ENCODE results near the gene OR10H1.
A peak's percentile ranks its signal among the peaks of the same experiment; 100 is the strongest.
"Not testable (repeated sequence)": the region's sequence is repeated elsewhere in the genome, so short reads cannot be mapped to it uniquely, and the experiment has no call there.

The OR10H1 gene, protein sequence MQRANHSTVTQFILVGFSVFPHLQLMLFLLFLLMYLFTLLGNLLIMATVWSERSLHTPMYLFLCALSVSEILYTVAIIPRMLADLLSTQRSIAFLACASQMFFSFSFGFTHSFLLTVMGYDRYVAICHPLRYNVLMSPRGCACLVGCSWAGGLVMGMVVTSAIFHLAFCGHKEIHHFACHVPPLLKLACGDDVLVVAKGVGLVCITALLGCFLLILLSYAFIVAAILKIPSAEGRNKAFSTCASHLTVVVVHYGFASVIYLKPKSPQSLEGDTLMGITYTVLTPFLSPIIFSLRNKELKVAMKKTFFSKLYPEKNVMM

DNA sequence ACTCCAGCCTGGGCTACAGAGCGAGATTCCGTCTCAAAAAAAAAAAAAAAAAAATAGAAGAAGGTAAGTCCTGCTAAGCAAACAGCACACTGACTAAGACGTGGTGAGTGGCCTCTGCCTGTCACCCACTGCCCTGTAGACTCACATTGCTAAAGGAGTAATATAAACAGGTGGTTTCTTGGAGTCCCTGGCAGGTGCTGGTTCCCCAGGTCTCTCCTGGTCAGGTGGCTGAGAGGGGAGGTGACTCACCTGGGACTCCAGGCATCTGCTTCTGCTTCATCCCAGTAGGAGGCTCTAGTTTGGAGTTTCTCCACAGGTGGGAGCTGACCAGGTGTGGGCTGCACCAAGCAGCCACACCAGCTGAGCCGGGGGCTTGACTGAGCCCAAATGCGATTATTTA, at the start of gene OR10H1:
OR10H1 (minus strand) TSS at position 359 of the 400 bp plus-strand sequence. CDS start 7,627 bp downstream, outside the sequence.
- Mint-ChIP-seq H3K4me3 (no peak within 1 kb of the TSS), H3K27ac (no peak within 1 kb of the TSS), H3K4me1 (peaks cover 0 to 1% of the 10 kb centered on the region in 2 donors), H3K36me3 (no peaks in the 10 kb centered on the region), H3K9me3 (no peaks in the 10 kb centered on the region), H3K27me3 (peaks cover 47 to 63% of the 10 kb centered on the region in 2 donors)
- DNase-seq (no peak), ATAC-seq (replicated peaks) (no peak)

GRCh38 chr19:15864824-15865223, 49.4 kb upstream of the OR10H1 start:
- ATAC-seq (replicated peaks) (no peak), DNase-seq (no peak)
- Mint-ChIP-seq H3K36me3 (no peaks in the 10 kb centered on the region), H3K27me3 (peaks cover 10 to 19% of the 10 kb centered on the region in 2 donors), H3K27ac (no peak overlapping the region), H3K9me3 (no peaks in the 10 kb centered on the region), H3K4me1 (peaks cover 0 to 8% of the 10 kb centered on the region in 2 donors), H3K4me3 (no peak overlapping the region)

DNA sequence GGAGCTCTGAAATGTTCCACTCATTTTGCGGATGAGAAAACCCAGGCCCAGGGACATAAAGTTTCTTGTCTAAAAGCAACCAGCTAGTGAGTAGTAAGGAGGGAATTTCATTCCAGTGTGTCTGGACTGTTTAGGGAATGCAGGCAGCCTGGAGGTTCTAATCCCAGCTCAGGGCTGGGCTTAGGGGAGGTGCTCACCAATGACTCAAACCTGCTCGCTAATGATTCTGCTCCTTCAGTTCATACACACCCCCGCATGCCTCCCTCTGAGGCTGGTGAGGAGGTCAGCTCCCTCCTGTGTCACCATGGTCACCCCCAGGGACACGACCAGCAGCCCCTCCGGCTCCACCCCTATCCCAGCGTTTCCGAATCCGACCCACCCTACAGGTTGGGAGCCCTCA, 47.8 kb upstream of the OR10H1 start:
- no peak overlapping the region for H3K27ac Mint-ChIP-seq
- ATAC-seq (replicated peaks) (no peak), DNase-seq (no peak)
- H3K9me3 Mint-ChIP-seq = no peaks in the 10 kb centered on the region
- no peaks in the 10 kb centered on the region for H3K4me1 Mint-ChIP-seq
- H3K36me3 Mint-ChIP-seq = no peaks in the 10 kb centered on the region
- no peak overlapping the region for H3K4me3 Mint-ChIP-seq
- peaks cover 10 to 19% of the 10 kb centered on the region in 2 donors for H3K27me3 Mint-ChIP-seq

DNA sequence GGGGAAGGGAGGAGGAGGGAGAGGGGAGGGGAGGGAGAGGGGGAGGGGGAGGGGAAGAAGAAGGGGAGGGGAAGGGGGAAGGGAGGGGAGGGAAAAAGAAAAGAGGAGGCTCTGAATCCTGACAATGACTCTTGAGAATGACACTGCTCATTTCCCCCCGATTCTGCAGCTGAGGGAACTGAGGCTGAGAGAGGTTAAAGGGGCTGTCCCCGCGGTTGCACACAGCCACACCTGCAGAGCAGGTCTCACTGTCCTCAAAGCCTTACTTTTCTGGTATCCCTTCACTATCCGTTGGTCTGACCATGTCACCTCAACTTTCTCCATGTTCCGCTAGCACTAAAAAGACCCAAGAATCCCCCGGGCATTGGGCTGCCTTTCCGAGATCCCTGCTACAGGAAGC, 47.0 kb upstream of the OR10H1 start:
- Mint-ChIP-seq H3K27me3 (peaks cover 10 to 19% of the 10 kb centered on the region in 2 donors), H3K27ac (no peak overlapping the region), H3K4me1 (no peaks in the 10 kb centered on the region), H3K4me3 (no peak overlapping the region), H3K9me3 (no peaks in the 10 kb centered on the region), H3K36me3 (no peaks in the 10 kb centered on the region)
- no peak for DNase-seq
- peak in 1 of 2 donors; percentile 52 for ATAC-seq (replicated peaks)

DNA sequence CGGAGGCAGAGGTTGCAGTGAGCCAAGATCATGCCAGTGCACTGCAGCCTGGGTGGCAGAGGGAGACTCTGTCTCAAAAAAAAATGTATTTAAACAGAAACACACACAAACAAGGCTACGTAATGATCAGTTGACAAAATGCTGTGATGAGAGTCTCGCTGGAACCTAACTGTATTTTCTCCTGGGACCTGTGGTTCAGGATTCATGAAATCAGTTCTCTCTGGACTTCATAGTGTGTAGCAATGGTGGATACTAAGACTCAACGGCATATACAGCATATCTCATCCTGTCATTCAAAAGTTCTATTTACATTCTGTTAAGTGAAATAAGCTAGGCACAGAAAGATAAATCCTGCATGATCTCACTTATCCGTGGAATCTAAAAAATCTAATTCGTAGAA, 45.1 kb upstream of the OR10H1 start:
- ATAC-seq (replicated peaks) (no peak), DNase-seq (no peak)
- Mint-ChIP-seq H3K27me3 (peaks cover 10 to 25% of the 10 kb centered on the region in 2 donors), H3K4me1 (no peaks in the 10 kb centered on the region), H3K27ac (no peak overlapping the region), H3K36me3 (no peaks in the 10 kb centered on the region), H3K9me3 (no peaks in the 10 kb centered on the region), H3K4me3 (no peak overlapping the region)

DNA sequence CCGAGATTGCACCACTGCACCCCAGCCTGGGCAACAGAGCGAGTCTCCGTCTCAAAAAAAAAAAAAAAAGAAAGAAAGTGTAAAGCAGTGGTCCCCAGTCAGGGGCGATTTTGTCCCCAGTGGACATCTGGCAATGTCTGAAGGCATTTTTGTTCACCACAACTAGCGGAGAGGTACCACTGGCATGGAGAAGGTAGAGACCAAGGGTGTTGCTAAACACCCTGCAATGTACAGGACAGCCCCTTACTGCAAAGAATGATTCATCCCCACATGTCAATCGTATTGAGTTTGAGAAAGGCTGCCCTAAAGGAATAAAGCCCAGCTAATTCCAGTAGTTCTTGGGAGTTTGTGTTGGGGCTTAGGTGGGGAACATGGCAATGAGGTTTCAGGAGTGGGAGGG, 43.7 kb upstream of the OR10H1 start:
- Mint-ChIP-seq H3K36me3 (no peaks in the 10 kb centered on the region), H3K9me3 (no peaks in the 10 kb centered on the region), H3K4me1 (no peaks in the 10 kb centered on the region), H3K27me3 (peaks cover 10 to 32% of the 10 kb centered on the region in 2 donors), H3K4me3 (no peak overlapping the region), H3K27ac (no peak overlapping the region)
- no peak for DNase-seq
- ATAC-seq (replicated peaks) = no peak

DNA sequence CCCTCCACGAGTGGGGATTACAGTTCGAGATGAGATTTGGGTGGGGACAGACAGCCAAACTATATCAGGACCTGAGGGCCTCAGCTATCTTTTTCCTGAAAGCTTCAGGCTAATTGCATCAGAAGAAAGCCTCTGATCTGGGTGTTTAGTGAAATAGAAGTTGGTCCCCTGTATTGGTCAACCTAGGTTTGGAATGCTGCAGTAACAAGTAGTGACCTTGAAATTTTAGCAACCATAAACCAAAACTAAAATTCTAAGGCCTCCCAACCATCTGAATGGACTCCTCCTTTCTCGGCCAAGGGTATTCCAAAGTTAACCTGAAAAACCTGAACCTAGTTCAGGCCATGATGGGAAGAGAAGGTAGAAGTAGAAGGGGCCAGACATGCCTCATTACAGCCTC, 34.9 kb upstream of the OR10H1 start:
- ATAC-seq (replicated peaks) (no peak), DNase-seq (no peak)
- Mint-ChIP-seq H3K9me3 (peaks cover 4% of the 10 kb centered on the region in 2 donors), H3K4me3 (no peak overlapping the region), H3K36me3 (peaks cover 0 to 3% of the 10 kb centered on the region in 2 donors), H3K27ac (no peak overlapping the region), H3K4me1 (no peaks in the 10 kb centered on the region), H3K27me3 (peaks cover 25 to 33% of the 10 kb centered on the region in 2 donors)

DNA sequence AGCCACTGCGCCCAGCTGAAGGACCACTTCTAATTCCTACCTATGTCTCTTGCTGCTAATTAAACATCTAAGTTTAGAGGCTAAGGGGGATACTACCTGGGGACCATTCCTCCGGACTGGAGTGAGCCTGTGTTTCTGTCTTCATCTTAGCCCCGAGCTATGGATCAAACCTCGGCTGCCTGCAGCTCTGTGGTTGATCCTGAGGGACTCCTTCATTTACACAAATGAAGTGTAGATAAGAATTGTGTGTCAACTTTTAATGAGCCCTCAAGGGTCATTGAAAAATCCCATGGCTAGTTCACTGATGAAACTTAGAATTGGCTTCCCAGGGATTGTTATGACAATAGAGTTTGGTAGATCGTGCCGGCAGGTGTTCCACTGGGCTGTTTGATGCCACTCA, 31.5 kb upstream of the OR10H1 start:
- H3K36me3 Mint-ChIP-seq = no peaks in the 10 kb centered on the region
- no peaks in the 10 kb centered on the region for H3K4me1 Mint-ChIP-seq
- DNase-seq (no peak), ATAC-seq (replicated peaks) (no peak)
- H3K4me3 Mint-ChIP-seq = no peak overlapping the region
- peaks cover 0 to 2% of the 10 kb centered on the region in 2 donors for H3K9me3 Mint-ChIP-seq
- H3K27ac Mint-ChIP-seq = no peak overlapping the region
- peaks cover 31 to 32% of the 10 kb centered on the region in 2 donors for H3K27me3 Mint-ChIP-seq

- H3K4me3 Mint-ChIP-seq; DNase-seq; H3K36me3 Mint-ChIP-seq; H3K27ac Mint-ChIP-seq; ATAC-seq (replicated peaks); H3K9me3 Mint-ChIP-seq; H3K4me1 Mint-ChIP-seq: not testable (repeated sequence)
- peaks cover 27 to 31% of the 10 kb centered on the region in 2 donors for H3K27me3 Mint-ChIP-seq
Observed at GRCh38 chr19:15843894-15844222, 28.4 kb upstream of the OR10H1 start.

DNA sequence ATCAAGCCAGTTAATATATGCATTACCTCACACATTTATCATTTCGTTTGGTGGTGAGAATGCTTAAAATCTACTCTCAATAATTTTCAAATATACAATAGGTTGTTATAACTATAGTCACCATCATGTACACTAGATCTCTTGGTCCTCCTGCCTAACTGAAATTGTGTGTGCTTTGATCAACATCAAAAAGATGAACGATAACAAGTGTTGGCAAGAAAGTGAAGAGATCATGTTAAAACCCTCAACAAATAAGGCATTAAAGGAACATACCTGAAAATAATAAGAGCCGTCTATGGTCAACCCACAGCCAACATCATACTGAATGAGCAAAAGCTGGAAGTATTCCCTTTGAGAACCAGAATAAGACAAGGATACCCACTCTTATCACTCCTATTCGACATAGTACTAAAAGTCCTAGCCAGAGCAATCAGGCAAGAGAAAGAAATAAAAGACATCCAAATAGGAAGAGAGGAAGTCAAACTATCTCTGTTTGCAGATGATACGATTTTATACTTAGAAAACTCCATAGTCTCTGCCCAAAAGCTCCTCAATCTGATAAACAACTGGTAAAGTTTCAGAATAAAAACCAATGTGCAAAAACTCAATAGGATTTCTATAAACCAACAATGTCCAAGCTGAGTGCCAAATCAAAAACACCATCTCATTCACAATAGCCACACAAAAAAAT, 27.9 kb upstream of the OR10H1 start:
- H3K4me1 Mint-ChIP-seq = no peaks in the 10 kb centered on the region
- DNase-seq (no peak), ATAC-seq (replicated peaks) (no peak)
- H3K27ac Mint-ChIP-seq = no peak overlapping the region
- H3K27me3 Mint-ChIP-seq = peaks cover 27 to 31% of the 10 kb centered on the region in 2 donors
- no peak overlapping the region for H3K4me3 Mint-ChIP-seq
- H3K9me3 Mint-ChIP-seq = no peaks in the 10 kb centered on the region
- H3K36me3 Mint-ChIP-seq = no peaks in the 10 kb centered on the region

DNA sequence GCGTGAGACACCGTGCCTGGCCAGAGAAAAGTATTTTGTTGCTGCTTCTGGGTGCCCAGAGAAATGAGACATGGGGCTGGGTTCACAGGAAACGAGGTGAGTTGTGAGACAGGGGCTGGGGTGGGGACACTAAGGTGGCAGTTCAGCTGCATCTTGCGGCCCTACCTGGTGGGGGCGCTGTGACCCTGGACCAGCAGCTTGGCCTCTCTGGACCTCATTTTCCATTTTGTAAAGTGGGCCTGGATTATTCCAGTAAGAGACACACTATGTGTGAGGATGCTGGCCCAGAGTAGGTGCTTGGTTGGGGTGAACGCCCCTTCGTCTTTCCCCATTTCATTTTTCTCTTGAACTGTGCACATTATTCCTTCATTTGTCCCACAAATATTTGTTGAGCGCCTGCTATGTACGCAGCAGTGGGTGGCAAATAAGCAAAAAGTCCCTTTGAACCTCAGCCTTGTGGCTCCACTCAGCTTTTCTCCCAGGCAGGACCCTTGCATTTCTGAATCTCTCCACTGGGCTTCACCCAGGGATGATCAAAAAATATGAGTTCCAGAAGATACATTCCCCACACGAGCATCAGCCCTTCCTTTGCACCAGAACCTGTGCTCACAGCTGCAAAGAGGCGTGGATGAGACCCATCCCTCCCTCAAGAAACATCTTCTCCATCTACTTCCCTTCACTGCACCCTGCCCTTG, 26.6 kb upstream of the OR10H1 start:
- H3K27me3 Mint-ChIP-seq = peaks cover 24 to 28% of the 10 kb centered on the region in 2 donors

DNA sequence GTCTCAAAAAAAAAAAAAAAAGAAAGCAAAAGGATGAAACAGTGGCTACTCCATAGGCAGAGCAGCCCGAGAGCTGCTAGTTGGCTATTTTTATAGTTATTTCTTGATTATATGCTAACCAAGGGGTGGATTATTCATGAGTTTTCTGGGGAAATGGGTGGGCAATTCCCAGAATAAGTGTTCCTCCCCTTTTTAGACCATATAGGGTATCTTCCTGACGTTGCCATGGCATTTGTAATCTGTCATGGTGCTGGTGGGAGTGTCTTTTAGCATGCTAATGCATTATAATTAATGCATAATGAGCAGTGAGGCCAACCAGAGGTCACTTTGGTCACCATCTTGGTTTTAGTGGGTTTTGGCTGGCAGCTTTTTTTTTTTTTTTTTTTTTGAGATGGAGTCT, 25.4 kb upstream of the OR10H1 start:
- ATAC-seq (replicated peaks) (no peak), DNase-seq (no peak)
- no peak overlapping the region for H3K4me3 Mint-ChIP-seq
- H3K9me3 Mint-ChIP-seq = no peaks in the 10 kb centered on the region
- peaks cover 7 to 9% of the 10 kb centered on the region in 2 donors for H3K4me1 Mint-ChIP-seq
- H3K27me3 Mint-ChIP-seq = peaks cover 15 to 20% of the 10 kb centered on the region in 2 donors
- H3K27ac Mint-ChIP-seq = no peak overlapping the region
- no peaks in the 10 kb centered on the region for H3K36me3 Mint-ChIP-seq

More for the DNA sequence above, 26.6 kb upstream of the OR10H1 start:
- Mint-ChIP-seq H3K4me1 (peaks cover 3 to 5% of the 10 kb centered on the region in 2 donors), H3K27ac (no peak overlapping the region), H3K4me3 (no peak overlapping the region), H3K36me3 (no peaks in the 10 kb centered on the region), H3K9me3 (no peaks in the 10 kb centered on the region)
- ATAC-seq (replicated peaks) = no peak
- no peak for DNase-seq

DNA sequence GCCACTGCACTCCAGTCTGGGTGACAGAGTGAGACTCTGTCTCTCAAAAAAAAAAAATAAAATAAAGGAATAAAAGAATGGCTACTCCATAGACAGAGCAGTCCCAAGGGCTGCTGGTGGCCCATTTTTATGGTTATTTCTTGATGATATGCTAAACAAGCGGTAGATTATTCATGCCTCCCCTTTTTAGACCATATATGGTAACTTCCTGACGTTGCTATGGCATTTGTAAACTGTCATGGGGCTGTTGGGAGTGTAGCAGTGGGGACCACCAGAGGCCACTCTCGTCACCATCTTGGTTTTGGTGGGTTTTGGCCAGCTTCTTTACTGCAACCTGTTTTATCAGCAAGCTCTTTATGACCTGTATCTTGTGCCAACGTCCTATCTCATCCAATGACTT, 24.4 kb upstream of the OR10H1 start:
- Mint-ChIP-seq H3K27me3 (peaks cover 5 to 10% of the 10 kb centered on the region in 2 donors), H3K4me1 (peaks cover 9 to 11% of the 10 kb centered on the region in 2 donors)
- ATAC-seq (replicated peaks); H3K9me3 Mint-ChIP-seq; H3K36me3 Mint-ChIP-seq; H3K4me3 Mint-ChIP-seq; DNase-seq; H3K27ac Mint-ChIP-seq: not testable (repeated sequence)

DNA sequence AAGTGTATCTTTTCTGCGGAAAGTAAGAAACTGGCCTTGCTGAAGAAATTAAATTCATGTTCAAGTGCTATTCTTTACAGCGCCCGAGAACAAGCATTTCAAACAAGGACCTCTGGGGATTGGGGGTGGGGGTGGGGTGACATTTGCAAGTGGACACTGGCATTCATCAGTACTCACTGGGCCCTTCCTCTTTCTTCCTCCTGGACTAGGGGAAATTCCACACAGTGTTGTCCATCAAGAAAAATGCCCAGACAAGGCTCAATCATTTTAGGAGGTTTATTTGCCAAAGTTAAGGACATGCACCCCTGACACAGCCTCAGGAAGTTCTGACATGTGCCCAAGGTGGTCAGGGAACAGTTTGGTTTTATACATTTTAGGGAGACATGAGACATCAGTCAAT, 22.9 kb upstream of the OR10H1 start:
- Mint-ChIP-seq H3K27me3 (peaks cover 0 to 6% of the 10 kb centered on the region in 2 donors), H3K4me1 (peaks cover 9 to 11% of the 10 kb centered on the region in 2 donors), H3K4me3 (no peak overlapping the region), H3K27ac (no peak overlapping the region), H3K36me3 (no peaks in the 10 kb centered on the region), H3K9me3 (no peaks in the 10 kb centered on the region)
- DNase-seq (no peak), ATAC-seq (replicated peaks) (no peak)

All from stimulated activated naive B cell treated with anti-CD40 and anti-IgM and Interleukin-4, amounts not matched to agents 10 μg/mL and 1 μg/mL and 100 μg/mL, for 72 hours (primary cell).